ENCODE measurements around the gene LGALS9. TPM values are rescaled to one million over a fixed set of nuclear protein-coding genes. Genes with fewer than 3 reads are reported as not detected.
"Not testable (repeated sequence)": the region's sequence is repeated elsewhere in the genome, so short reads cannot be mapped to it uniquely, and the experiment has no call there.

Gene LGALS9
- total and polyA plus RNA-seq, 12 donors: 7.5 to 79.1 (median 17.5) TPM

DNA sequence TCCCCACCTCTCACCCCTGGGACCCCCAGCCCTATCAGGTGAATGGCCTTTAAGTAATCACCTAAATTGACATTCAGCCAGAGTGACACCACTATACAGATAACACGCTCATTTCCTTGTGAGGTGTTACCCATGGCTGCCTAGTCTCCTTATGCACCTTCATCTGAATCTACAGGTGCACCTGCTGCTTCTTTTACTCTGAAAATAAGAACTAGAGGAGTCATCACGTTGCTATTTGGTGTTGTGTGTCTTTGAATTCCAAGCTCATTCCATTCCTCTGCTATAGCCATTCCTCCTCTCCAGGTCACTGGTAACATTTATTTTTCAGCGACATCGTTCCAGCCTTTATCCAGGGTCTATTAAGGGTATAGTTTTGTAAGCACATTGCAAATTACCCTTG, 9.8 kb downstream of the LGALS9 start:
- Histone ChIP-seq H3K4me1 (peaks cover 0 to 22% (median 8%) of the 10 kb centered on the region in 9 donors), H3K36me3 (peaks cover 0 to 59% (median 6%) of the 10 kb centered on the region in 9 donors), H3K27ac (no peak overlapping the region), H3K4me3 (no peak overlapping the region), H3K9me3 (no peaks in the 10 kb centered on the region), H3K27me3 (no peaks in the 10 kb centered on the region)
- intact Hi-C loops (cut with DNase I): no loop called here
- WGBS, 2 donors: 87 to 91% methylated on average over 4 of the region's 4 CpGs
- ATAC-seq (no peak), DNase-seq (no peak)
- no peak for TF ChIP-seq CTCF (IDR thresholded peaks at IDR 0.05)

DNA sequence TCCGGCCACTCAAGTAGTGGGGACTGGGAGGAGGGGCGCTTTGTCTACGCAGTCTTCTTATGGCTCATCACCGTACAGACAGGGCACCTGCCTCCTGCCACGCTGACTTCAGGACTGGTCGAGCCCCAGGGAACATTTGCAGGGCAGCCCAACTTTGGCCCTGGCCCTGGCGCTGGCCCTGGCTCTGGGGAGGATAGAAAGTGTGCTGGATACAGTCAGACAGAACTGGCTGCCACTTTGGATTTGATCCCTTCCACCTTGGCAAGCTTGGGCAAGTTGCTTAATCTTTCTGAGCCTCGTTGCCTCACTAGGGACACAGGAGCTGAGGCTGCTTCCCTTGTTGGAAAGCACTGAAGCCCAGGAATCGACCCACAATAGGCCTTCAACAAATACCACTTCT, 13.6 kb downstream of the LGALS9 start:
- 67 to 76% methylated on average over 9 of the region's 9 CpGs for WGBS, 2 donors
- peak in 6 of 8 donors; percentile 13 to 80 (median 63) for ATAC-seq
- H3K4me1 ChIP-seq: peaks cover 0 to 37% (median 11%) of the 10 kb centered on the region in 9 donors
- peak overlapping the region in 1 of 10 donors; percentile 31 for H3K27ac ChIP-seq
- no peaks in the 10 kb centered on the region for H3K9me3 ChIP-seq
- no peak for TF ChIP-seq CTCF (IDR thresholded peaks at IDR 0.05)
- H3K4me3 ChIP-seq: no peak overlapping the region
- H3K27me3 ChIP-seq: no peaks in the 10 kb centered on the region
- peak in 1 of 2 donors; percentile 40 for DNase-seq
- intact Hi-C loops (cut with DNase I): no loop called here
- H3K36me3 ChIP-seq: peaks cover 0 to 79% (median 6%) of the 10 kb centered on the region in 9 donors

- intact Hi-C loops (cut with DNase I): loop anchor here in 2 of 10 donors (5.0 kb wide), 2 partner anchors 38 to 293 kb away; no protein-coding TSS in a partner anchor
- not testable (repeated sequence) for H3K4me3 ChIP-seq, H3K27ac ChIP-seq, ATAC-seq, DNase-seq, H3K9me3 ChIP-seq, H3K27me3 ChIP-seq
- Histone ChIP-seq H3K4me1 (peaks cover 0 to 42% (median 11%) of the 10 kb centered on the region in 9 donors), H3K36me3 (peaks cover 0 to 69% (median 6%) of the 10 kb centered on the region in 9 donors)
- WGBS, 2 donors: 92 to 95% methylated on average over 2 to 3 of the region's 10 CpGs
These were observed 14.6 kb downstream of the LGALS9 start for GRCh38 chr17:27645621-27646020.

DNA sequence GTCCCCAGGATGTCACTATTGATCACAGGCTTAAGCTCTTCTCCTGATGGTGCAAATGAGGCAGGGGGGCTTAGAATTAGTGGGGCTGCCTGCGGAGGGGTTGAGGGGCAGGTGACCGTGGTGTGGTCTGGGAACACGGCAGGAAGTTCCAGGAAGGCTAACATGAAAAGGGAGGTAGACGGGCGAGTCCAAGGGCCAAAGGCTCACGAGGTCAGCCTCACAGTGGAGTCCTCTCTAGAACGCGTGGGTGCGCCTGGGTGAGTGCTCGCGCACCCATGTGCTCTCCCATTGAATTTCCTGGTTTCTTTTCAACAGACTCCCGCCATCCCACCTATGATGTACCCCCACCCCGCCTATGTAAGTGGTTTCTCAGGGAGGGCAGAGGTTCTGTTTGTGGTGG, 15.2 kb downstream of the LGALS9 start:
- WGBS, 2 donors: 95% methylated on average over 13 of the region's 13 CpGs
- Histone ChIP-seq H3K27ac (no peak overlapping the region), H3K27me3 (no peaks in the 10 kb centered on the region), H3K4me1 (peaks cover 0 to 39% (median 11%) of the 10 kb centered on the region in 9 donors), H3K9me3 (no peaks in the 10 kb centered on the region), H3K36me3 (peaks cover 0 to 62% (median 0%) of the 10 kb centered on the region in 9 donors), H3K4me3 (no peak overlapping the region)
- no peak for ATAC-seq
- intact Hi-C loops (cut with DNase I): loop anchor here in 2 of 10 donors (5.0 kb wide), 2 partner anchors 39 to 294 kb away; no protein-coding TSS in a partner anchor
- DNase-seq: no peak
- no peak for TF ChIP-seq CTCF (IDR thresholded peaks at IDR 0.05)

GRCh38 chr17:27647765-27648164, 16.8 kb downstream of the LGALS9 start:
- no peaks in the 10 kb centered on the region for H3K27me3 ChIP-seq
- peaks cover 0 to 51% (median 0%) of the 10 kb centered on the region in 9 donors for H3K36me3 ChIP-seq
- WGBS, 2 donors: 72 to 81% methylated on average over 9 of the region's 9 CpGs
- H3K4me3 ChIP-seq: no peak overlapping the region
- intact Hi-C loops (cut with DNase I): loop anchor here in 2 of 10 donors (5.0 kb wide), 2 partner anchors 40 to 295 kb away; no protein-coding TSS in a partner anchor
- no peak for TF ChIP-seq CTCF (IDR thresholded peaks at IDR 0.05)
- H3K27ac ChIP-seq: peak overlapping the region in 1 of 10 donors; percentile 15
- ATAC-seq (no peak), DNase-seq (no peak)
- no peaks in the 10 kb centered on the region for H3K9me3 ChIP-seq
- H3K4me1 ChIP-seq: peaks cover 0 to 39% (median 11%) of the 10 kb centered on the region in 9 donors

GRCh38 chr17:27649111-27649571, 18.2 kb downstream of the LGALS9 start:
- WGBS, 2 donors: 64 to 65% methylated on average over 5 of the region's 5 CpGs
- H3K4me3 ChIP-seq, H3K27me3 ChIP-seq, H3K9me3 ChIP-seq, DNase-seq: not testable (repeated sequence)
- ATAC-seq: peak; percentile 24 to 65 (median 33)
- Histone ChIP-seq H3K36me3 (peaks cover 0 to 37% (median 0%) of the 10 kb centered on the region in 9 donors), H3K4me1 (peaks cover 0 to 35% (median 9%) of the 10 kb centered on the region in 9 donors), H3K27ac (peak overlapping the region in 1 of 10 donors; percentile 14)
- intact Hi-C loops (cut with DNase I): loop anchor here in 2 of 10 donors (5.0 kb wide), 2 partner anchors 42 to 297 kb away; no protein-coding TSS in a partner anchor

All from heart right ventricle (tissue), 16 donors.